Stimulated activated CD4-positive, alpha-beta T cell treated with anti-CD3 and anti-CD28 coated beads, TNF-alpha, amount 100 ng/mL, for 1 hour (primary cell): ENCODE results near the gene CCDC188.
A peak's percentile ranks its signal among the peaks of the same experiment; 100 is the strongest.

Experiments used
- DNase-seq, 3 donors: peaks; one replicate each; pipeline ENCODE4 v3.0.0-alpha.2; 2020; ENCODE audit warnings: low read depth in 3 of 3, low spot score in 1 of 3

Gene CCDC188

DNA sequence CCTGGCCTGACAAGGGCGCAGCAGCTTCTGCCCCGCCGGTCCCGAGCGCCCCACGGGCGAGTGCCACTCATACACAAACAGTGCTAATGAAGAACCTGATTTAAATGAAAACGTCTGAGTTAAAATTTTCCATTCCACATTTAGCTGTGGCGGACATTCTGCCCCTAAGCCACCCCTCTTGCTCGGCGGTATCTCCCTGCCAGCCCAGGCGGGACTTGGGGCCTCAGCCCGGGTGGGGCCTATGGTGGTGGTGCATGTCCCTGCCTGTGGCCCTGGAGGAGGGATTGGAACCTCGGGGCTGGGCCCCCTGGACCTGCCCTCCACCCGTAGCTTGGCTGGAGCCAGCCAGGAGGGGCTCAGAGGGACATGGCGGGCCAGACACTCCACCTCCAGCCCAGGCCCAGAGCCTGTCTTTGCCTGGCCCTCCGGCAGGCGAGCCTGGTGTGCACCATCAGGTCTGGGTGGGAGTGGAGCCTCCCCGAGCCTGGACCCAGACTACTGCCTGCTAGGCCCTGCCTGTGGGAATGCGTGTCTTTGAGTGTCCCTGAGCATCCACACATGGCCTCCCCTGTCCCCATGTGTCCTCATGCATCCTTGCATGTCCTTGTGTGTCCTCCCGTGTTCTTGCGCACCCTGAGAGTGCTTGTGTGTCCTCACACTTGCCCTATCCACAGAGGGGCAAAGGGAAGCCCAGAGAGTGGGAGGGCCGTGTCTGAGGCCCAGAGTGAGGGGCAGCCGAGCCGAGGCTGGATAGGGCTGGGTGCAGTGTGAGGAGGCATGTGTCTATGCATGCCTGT is 14.9 kb downstream of the CCDC188 start:
- no peak for DNase-seq

DNA sequence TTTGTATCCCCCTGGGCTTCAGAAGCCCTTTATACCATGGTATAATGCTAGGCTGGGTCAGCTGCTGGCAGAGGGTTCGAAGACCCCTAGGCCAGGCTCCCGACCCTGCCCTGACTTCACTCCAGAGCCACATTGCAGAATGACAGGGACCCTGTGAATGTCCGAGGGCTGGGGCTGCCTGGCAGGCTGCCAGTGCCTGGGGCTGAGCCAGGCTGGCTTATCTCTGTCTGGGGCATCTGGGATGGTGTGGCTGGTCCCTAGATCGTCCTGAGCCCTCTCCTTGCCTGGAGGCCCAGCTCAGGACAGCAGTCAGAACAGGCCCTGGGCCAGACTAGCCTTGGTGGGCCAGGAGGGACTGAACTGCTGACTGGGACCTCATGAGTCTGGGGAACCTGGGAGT is 15.6 kb downstream of the CCDC188 start:
- DNase-seq = no peak

DNA sequence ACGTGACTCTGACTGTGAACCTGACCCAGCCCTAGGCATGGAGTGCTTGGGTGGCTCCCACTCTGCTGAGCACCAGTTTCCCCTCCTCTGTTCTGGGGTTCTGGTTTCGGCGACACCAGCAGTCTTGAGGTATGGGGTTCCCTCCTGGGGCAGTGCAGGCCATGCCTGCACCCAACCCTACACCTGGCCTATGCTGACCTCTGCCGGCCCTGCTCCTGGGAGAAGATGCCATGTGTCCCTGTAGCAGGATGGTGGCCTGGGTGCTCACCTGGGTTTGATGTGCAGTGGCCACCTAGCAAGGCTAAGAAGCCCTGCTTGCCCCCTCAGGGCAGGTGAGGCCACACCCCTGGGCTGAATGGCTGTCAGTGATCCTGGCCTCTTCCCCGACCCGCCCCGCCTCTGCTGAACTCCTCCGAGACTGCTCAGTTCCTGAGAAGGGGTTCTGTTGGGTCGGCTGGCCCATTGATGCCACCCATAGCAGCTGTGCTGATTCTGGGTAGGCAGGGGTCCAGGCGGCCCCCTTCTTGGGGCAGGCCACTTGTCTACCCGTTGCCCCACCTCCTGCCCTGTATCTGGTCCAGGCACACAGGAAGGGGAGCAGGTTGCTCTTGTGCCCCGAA is 16.8 kb downstream of the CCDC188 start:
- DNase-seq = no peak

DNA sequence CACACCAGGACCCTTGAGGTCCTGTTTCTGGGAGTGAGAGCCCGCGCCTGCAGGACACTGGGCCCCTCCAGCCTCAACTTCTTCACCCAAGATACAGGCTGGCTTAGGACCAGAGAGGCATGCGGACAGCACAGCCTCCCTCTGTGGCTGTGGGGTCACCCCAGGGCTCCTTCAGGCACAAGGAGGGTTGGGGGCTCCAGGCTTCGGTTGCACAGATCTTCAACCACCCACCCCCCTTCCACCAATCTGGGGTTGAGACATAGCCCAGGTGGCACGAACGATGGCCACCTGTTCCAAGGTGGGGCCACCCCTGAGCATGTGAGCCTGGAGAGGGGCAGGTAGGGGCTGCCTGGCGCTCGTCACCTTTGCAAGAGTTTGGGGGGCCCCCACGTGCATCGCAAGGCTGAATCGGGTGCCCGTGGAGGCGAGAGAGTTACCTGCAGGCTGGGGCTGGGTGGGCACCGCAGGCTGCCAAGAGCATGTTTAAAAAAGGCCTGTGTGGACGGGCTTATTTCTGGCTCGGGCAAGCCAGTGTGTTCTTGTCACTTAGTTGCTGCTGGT is 18.1 kb downstream of the CCDC188 start:
- DNase-seq = no peak

DNA sequence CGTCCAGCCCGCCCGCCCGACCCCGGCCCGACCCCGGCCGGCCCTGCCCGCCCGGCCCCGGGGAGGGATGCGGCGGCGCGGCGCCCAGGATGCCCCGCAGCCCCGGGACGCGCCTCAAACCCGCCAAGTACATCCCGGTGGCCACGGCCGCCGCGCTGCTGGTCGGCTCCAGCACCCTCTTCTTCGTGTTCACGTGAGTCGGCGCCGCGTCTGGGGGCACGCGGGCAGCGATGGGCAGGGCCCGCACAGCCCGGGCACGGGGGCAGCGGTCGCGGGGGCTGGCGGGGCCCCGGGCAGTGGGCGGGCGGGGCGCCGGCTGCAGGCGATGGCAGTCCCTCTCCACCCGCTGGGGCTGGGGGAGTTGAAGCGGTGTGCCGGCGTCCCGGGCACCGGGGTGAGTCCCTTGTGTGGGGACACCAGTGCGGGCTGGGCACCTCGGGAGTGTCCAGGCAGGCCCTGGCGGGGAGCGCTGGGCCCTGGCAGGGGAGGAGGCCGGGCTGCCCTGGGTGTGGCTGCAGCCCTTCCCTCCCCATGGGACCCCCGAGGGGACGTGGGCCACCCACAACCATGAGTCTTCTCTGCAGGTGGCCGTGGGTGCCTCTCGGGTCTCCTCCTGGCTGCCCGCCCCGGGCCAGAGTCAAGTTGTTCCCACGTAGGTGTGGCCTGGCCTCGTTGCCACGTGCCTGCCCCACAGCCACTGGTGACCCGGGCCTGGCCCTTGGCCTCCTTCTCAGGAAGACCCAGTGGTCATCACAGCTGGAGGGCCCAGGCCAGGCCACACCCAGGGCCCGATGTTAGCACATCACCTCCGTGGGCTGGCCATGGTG is 18.8 kb downstream of the CCDC188 start:
- no peak for DNase-seq

DNA sequence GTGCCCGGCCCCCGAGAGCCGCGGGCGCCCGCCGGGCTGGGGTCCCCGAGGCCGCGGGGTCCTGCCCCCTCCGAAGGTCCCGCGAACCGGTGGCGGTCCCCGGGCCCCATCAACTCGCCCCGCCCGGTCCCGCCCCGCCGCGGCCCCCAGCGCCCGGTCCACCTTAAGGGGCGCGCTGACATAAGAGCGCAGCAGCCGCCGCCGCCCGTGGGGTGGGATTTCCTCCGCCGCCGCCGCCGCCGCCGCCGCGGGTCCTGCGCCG is 19.3 kb downstream of the CCDC188 start, which contains the start of gene ZDHHC8:
Gene ZDHHC8 (plus strand): TSS at position 208 of the 262 bp plus-strand sequence. CDS start 144 bp downstream, outside the sequence.
- DNase-seq = peak in 1 of 3 donors; percentile 43

DNA sequence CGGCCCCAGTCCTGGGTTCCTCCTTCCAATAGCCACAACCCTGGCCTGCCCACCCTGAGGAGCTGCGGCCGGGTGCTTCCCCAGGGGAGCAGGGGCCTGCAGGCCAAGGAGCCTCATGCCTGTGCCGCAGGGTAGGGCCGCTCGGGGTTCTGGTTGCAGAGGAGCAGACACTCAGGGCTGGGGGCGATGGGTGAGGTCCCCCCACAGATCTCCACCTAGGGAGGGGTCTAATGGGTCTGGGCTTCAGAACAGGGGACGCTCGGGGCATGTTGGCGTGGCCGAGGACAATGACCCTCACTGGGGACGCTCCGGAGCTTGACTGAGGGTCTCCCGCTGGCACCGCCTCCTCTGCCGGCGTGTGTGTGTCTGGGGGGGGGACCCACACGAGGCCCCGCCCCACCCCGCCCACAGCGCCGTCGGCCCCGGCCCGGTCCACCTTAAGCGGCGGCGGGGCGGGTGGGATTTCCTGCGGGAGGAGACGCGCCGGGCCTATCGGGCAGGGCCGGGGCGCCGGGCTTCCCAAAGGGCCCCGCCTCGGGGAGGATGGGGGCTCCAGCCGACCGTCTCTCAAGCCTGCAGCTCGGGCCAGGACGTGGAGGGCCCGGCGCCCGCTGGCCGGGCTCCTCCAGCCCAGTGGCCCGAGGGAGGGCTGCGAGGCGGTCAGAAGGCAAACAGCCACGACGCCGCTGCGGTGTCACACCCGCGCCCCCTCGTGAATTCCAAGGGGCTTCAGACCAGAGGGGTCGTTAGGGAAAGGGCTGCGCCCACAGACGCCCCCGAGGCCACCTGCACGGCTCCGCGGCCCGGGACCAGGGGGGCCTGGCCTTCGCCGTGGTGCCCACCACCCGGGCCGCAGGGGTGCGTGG is 19.9 kb downstream of the CCDC188 start:
- peak; percentile 55 to 74 (median 63) for DNase-seq

DNA sequence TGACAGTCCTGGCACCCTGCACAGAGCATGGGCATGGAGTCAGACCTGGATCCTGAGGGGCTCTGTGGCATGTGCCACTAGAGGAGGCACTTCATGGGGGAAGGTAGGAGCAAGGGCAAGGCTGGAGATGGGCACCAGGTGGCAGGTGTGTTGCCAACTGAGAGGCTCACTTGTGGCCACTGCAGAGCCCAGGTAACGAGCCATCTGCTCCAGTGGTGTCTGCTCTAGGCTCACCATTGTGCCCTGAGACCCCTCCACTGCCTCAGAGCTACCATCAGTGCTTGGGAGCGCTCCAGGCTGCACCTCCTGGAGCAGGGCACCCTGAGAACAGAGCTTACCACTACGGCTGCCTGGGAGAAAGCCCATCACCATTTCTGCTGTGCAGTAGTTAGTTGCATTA is 20.5 kb downstream of the CCDC188 start:
- DNase-seq = no peak

DNA sequence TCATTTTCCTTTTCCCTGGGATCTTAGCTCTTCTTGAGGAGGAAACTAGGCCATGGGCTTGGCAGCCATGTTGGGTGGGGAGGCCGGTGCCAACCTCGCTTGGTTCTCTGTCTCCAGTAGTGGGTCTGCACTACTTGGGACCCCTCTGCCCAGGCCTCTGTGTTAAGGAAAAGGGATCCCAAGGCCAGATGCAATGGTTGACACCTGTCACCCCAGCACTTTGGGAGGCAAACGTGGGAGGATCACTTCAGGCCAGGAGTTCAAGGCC is 21.2 kb downstream of the CCDC188 start:
- no peak for DNase-seq

DNA sequence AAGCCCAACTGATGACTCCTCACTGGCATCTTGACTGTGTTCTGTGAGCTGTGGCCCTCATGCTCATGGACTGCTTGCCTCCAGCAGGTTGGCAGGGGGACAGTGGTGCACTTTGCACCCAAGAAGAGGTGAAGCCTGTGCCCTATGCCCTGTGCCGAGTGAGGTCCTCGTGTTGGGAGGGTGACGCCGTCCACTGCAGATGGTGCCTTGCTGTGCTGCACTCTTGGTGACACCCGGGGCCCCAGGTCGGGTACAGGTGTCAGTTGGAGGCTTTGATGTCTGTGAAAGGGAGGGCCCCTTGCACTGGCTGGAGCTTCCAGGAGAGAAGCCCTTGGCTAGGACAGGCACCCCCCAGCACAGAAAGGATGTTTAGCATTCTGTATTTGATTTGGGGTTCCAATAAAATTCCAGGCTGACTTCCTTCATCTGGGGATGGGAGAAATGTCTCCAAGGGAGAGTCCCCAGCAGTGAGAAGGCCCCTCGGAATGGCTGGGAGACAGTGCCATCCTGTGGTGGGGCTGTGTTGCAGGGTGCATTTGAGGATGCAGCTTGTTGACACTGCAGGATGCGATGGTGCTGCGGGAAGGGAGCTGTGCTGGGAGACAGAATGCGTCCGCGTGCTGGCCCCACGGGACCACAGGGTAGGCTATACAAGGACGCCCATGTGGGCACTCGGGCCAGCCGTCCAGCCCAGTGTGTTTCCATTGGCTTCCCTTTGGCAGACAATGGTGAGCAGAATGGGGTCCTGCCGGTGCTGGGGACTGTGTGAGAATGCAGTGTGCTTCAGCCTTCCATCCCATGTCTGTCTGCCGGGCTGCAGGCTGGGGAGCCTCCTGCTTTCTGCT is 21.7 kb downstream of the CCDC188 start:
- no peak for DNase-seq

DNA sequence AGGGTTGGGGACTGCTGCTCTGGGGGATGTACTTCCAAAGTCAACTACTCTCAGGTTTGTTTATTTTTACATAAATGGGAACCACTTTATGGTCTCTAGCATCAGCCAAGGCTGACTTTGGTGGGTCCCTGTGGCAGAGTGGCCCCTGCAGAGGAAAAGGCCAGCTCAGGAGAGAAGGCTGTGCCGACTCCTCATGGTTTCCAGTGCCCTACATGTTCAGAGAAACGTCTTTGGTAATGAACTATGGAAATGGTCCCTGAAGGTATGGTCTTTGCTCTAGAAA is 22.3 kb downstream of the CCDC188 start:
- no peak for DNase-seq

DNA sequence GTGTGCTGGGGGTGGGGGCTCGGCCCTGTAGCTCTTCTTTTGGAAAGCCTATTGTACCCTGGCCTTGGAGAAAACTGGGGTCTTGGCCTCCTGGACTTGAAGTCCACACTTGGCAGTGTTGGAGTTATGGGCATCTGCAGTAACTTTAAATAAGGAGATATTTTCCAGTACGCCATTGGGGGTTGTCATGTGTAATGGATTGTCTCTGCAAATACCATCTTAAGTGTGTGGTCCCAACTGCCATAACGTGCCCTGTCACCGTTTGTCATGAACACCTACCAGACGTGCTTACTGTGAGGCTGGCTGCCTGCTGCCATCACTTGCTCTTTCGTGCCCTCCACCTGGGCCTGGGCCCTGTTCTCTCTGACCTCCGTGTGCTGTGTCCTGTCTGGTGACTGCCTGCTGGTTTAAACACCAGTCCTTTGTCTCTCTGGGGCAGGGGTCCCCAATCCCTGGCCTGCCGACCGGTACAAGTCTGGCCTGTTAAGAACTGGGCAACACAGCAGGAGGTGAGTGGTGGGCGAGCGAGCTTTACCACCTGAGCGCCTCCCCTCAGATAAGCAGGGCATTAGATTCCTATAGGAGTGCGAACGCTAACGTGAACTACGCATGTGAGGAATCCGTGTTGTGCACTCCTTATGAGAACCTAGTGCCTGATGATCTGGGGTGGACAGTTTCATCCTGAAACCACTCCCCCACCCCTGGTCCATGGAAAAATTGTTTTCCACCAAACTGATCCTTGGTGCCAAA is 22.8 kb downstream of the CCDC188 start:
- DNase-seq = no peak

DNA sequence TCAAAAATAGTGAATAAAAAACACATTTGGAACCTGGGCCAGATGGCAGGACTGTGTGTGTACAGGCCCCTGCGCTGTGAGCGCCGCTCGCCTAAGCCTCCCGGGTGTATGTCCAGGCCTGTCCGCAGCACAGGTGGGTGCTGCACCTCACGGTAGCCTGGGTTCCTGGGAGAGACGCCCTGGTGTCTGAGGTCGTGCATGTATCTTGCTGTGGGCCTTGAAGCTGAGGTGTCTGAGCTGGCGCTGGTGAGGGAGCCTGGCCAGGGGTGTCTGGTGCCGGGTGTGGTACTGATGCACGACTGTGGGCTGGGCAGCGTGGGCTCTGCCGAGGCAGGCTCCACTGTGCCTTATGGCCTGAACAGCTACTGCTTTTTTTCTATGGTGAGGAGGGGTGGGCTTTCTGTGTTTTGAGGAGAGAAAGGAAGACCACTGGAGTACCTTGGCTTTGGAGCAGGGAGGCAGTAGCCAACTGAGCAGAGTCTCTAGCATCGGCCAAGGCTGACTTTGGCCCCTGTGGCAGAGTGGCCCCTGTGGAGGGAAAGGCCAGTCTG is 23.5 kb downstream of the CCDC188 start:
- DNase-seq = no peak

DNA sequence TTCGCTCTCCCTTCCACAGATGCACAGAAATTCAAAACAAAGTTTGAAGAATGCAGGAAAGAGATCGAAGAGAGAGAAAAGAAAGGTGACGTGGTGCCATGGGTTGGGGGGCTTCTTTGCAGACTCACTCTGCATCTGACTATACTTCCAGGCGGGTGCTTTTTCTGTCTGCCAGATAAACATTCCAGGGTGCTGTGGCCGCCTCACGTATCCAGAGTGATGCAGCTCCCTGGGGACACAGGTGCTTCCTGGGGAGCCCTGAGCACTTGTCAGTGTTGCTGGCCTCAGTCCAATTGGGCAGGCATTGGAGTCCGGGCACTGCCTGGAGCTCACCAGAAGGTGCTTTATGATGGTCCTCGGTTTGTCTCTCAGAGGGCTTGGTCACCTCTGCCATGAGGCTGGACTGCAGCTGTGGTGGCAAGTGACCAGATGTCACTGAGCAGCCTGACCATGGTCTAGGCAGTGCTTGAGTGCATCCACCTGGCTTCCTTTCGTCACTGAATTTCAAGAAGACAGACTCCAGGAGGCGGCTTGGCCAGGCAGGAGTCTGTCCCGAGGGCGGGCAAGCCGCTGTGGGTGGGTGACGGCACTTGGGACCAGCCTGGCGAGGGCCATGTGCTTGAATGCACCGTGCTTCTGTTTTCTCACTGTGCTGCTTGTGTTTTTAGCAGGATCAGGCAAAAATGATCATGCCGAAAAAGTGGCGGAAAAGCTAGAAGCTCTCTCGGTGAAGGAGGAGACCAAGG is 24.4 kb downstream of the CCDC188 start:
- DNase-seq = no peak

DNA sequence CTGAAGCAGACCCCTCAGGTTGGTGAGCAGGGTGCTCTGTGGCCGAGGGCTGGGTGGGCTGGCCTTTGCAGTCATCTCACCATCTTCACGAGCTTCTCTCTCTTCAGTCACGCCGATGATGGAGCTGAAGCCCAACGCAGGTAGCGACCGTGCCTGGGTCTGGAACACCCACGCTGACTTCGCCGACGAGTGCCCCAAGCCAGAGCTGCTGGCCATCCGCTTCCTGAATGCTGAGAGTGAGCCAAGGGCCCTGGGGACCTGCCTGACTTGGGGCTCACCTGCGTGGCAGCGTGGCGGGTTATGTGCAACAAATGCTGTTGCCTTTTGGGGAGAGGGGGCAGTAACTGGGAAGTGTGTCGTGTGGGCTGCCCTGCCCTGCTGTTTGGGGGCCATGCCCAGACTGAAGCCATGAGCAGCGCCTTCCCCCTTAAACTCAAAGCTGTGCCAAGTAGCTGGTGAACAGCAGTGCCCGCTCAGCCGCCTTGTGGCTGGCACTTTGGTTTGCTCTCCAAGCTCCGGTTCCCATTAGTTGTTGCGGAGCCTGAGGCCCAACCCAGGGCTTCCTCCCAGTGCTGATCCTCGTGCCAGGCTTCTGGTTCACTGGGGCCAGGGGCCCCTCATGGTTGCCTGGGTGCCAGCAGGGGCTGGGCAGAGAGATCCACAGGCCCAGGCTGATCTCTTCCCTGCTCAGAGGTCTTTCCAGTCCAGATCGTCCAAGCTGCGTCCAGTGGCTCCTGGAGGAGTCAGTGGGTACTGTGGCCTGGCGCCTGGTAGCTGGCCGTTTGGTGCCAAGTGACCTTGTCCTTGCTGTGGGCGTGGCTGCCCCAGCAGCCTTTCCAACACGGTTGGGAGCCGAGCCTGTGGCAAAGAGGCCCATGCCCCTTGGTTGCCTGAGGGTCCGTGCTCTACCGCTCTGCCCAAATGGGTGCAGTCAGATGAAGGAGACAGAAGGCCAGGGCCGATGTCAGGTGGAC is 25.4 kb downstream of the CCDC188 start:
- no peak for DNase-seq

DNA sequence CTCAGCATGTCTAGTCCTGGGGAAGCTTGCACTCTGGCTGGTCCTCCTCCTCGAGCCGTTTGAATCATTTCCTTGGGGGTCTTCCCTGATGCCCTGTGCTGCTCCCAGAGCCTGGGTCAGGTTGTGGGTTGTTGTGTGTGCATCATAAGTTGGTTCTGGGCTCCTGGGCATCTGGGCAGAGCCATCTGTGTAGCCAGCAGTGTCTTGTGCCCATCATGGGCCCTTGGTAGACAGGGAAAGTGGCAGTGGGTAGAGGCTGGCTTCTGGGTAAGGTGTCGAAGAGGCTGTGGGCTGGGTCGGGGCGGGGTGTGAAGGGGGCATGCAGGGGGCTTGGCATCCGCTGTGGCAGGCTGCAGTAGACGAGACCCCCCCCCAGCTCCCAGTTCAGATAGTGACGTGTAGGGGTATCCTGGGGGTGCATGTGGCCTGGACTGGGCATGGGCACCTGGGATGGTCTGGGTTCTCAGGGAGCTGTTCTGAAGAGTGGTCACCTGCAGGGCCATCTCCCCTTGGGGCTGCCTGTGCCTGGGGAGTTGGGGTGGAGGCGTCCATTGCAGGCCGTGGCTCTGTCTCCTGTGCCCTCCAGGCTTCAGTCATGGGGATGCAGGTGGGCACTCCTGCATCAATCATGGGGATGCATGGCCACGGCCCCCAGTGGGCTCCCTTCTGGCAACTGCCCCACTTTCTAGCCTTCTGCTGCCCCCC is 26.6 kb downstream of the CCDC188 start:
- no peak for DNase-seq
